H9 (cell line): ENCODE data around the gene CPT1B. TPM values are rescaled to one million over a fixed set of nuclear protein-coding genes. Genes with fewer than 3 reads are reported as not detected.

Experiments
- DNase-seq: peaks from one replicate; pipeline ENCODE4 v3.0.0-alpha.2; 2017
- H2AFZ ChIP-seq: one replicate; pipeline ENCODE4 v1.6.1; 2013; ENCODE audit warnings: mild to moderate bottlenecking, low read length, control low read depth, moderate library complexity
- H2AK5ac ChIP-seq: 2 replicates; pipeline ENCODE4 v1.6.1; 2013; ENCODE audit warnings: low read length, control low read depth, mixed read lengths; ENCODE audit not compliant: insufficient read length
- H2BK120ac ChIP-seq: one replicate; pipeline ENCODE4 v1.6.1; 2013; ENCODE audit warnings: low read depth, mild to moderate bottlenecking, low read length, control low read depth, inconsistent platforms; ENCODE audit not compliant: poor library complexity, severe bottlenecking
- H2BK12ac ChIP-seq: 2 replicates; pipeline ENCODE4 v1.6.1; 2013; ENCODE audit warnings: low read length, control low read depth, mixed read lengths, low read depth; ENCODE audit not compliant: insufficient read length
- H2BK15ac ChIP-seq: 2 replicates; pipeline ENCODE4 v1.6.1; 2013; ENCODE audit warnings: low read depth, low read length, control low read depth
- H2BK20ac ChIP-seq: one replicate; pipeline ENCODE4 v1.6.1; 2013; ENCODE audit warnings: low read depth, mild to moderate bottlenecking, low read length, control low read depth, inconsistent platforms; ENCODE audit not compliant: poor library complexity, severe bottlenecking
- H2BK5ac ChIP-seq: 2 replicates; pipeline ENCODE4 v1.6.1; 2013; ENCODE audit warnings: low read length, control low read depth, mixed read lengths; ENCODE audit not compliant: insufficient read length
- H3K14ac ChIP-seq: 2 replicates; pipeline ENCODE4 v1.6.1; 2013; ENCODE audit warnings: low read length, control low read depth; ENCODE audit not compliant: insufficient read depth
- H3K18ac ChIP-seq: 2 replicates; pipeline ENCODE4 v1.6.1; 2013; ENCODE audit warnings: low read depth, mild to moderate bottlenecking, mixed read lengths, low read length, control low read depth; ENCODE audit not compliant: insufficient read length
- H3K23ac ChIP-seq: 2 replicates; pipeline ENCODE4 v1.6.1; 2013; ENCODE audit warnings: low read length, control low read depth, mixed read lengths, low read depth; ENCODE audit not compliant: insufficient read length
- H3K23me2 ChIP-seq: 2 replicates; pipeline ENCODE4 v1.6.1; 2013; ENCODE audit warnings: low read depth, mild to moderate bottlenecking, mixed read lengths, low read length, control low read depth; ENCODE audit not compliant: insufficient read length, poor library complexity, severe bottlenecking
- H3K27ac ChIP-seq: 2 replicates; pipeline ENCODE4 v1.5.1; 2013; ENCODE audit warnings: low read length, control low read depth, mixed read lengths, low read depth; ENCODE audit not compliant: insufficient read length
- H3K27me3 ChIP-seq: 2 replicates; pipeline ENCODE4 v1.6.1; 2013; ENCODE audit warnings: low read length, control low read depth, inconsistent platforms; ENCODE audit not compliant: insufficient read depth
- H3K4ac ChIP-seq: 2 replicates; pipeline ENCODE4 v1.6.1; 2013; ENCODE audit warnings: low read depth, mild to moderate bottlenecking, control low read depth, inconsistent platforms, low read length, moderate library complexity
- H3K4me1 ChIP-seq: 2 replicates; pipeline ENCODE4 v1.6.1; 2013; ENCODE audit warnings: low read length, control low read depth, inconsistent platforms; ENCODE audit not compliant: insufficient read depth
- H3K4me2 ChIP-seq: 2 replicates; pipeline ENCODE4 v1.6.1; 2013; ENCODE audit warnings: low read length, control low read depth, mixed read lengths; ENCODE audit not compliant: insufficient read length, insufficient read depth
- H3K56ac ChIP-seq: 2 replicates; pipeline ENCODE4 v1.6.1; 2013; ENCODE audit warnings: low read depth, mild to moderate bottlenecking, mixed read lengths, low read length, control low read depth; ENCODE audit not compliant: insufficient read length
- H3K79me1 ChIP-seq: 2 replicates; pipeline ENCODE4 v1.6.1; 2013; ENCODE audit warnings: low read depth, mild to moderate bottlenecking, moderate library complexity, low read length, control low read depth, inconsistent platforms; ENCODE audit not compliant: insufficient read depth, poor library complexity, severe bottlenecking
- H3K79me2 ChIP-seq: 2 replicates; pipeline ENCODE4 v1.6.1; 2013; ENCODE audit warnings: low read length, control low read depth, inconsistent platforms; ENCODE audit not compliant: insufficient read depth
- H3K9ac ChIP-seq: 2 replicates; pipeline ENCODE4 v1.6.1; 2013; ENCODE audit warnings: low read length, control low read depth, mixed read lengths; ENCODE audit not compliant: insufficient read length; ENCODE audit errors: extremely low read depth
- H3K9me3 ChIP-seq: one replicate; pipeline ENCODE4 v1.6.1; 2013; ENCODE audit warnings: low read depth, low read length, inconsistent platforms; ENCODE audit not compliant: control insufficient read depth
- H3T11ph ChIP-seq: one replicate; pipeline ENCODE4 v1.6.1; 2013; ENCODE audit warnings: mild to moderate bottlenecking, low read length, control low read depth, inconsistent platforms
- H4K20me1 ChIP-seq: one replicate; pipeline ENCODE4 v1.6.1; 2013; ENCODE audit not compliant: control insufficient read depth, insufficient read length, insufficient read depth
- H4K5ac ChIP-seq: 2 replicates; pipeline ENCODE4 v1.6.1; 2013; ENCODE audit warnings: low read depth, mild to moderate bottlenecking, mixed read lengths, low read length, control low read depth; ENCODE audit not compliant: insufficient read length
- H4K8ac ChIP-seq: replicated peaks from 2 replicates; pipeline ENCODE4 v1.6.1; 2013; ENCODE audit warnings: low read length, control low read depth, mixed read lengths, low read depth; ENCODE audit not compliant: insufficient read length
- H4K91ac ChIP-seq: 2 replicates; pipeline ENCODE4 v1.6.1; 2013; ENCODE audit warnings: low read depth, mild to moderate bottlenecking, moderate library complexity, mixed read lengths, low read length, control low read depth; ENCODE audit not compliant: insufficient read length
- H3K27ac Mint-ChIP-seq, 3 experiments: 2 replicates in 2 of 3; 3 replicates in 1 of 3; pipeline ENCODE4 v1.8.0; 2020 to 2021; ENCODE audit warnings: mixed read lengths in 3 of 3, mild to moderate bottlenecking in 1 of 3, moderate library complexity in 1 of 3
- H3K27me3 Mint-ChIP-seq: 2 replicates; pipeline ENCODE4 v1.8.0; 2021; ENCODE audit warnings: low read depth, mild to moderate bottlenecking, moderate library complexity, mixed read lengths
- H3K36me3 Mint-ChIP-seq, 3 experiments: 2 replicates in 2 of 3; 3 replicates in 1 of 3; pipeline ENCODE4 v1.8.0; 2020 to 2021; ENCODE audit warnings: low read depth in 3 of 3, mixed read lengths in 3 of 3; ENCODE audit not compliant: insufficient read depth in 1 of 3
- H3K4me1 Mint-ChIP-seq, 2 experiments: 2 replicates each; pipeline ENCODE4 v1.8.0; 2020; ENCODE audit warnings: mixed read lengths in 2 of 2
- H3K4me3 Mint-ChIP-seq, 2 experiments: 2 replicates in 1 of 2; 3 replicates in 1 of 2; pipeline ENCODE4 v1.8.0; 2020 to 2021; ENCODE audit warnings: mild to moderate bottlenecking in 2 of 2, mixed read lengths in 2 of 2, moderate library complexity in 1 of 2
- H3K9me3 Mint-ChIP-seq, 2 experiments: 2 replicates in 1 of 2; 3 replicates in 1 of 2; pipeline ENCODE4 v1.8.0; 2020; ENCODE audit warnings: mild to moderate bottlenecking in 2 of 2, mixed read lengths in 2 of 2, moderate library complexity in 1 of 2
- CTCF ChIP-seq: fragments of 200-600 bp; sonication (generic); conservative IDR thresholded peaks from 3 replicates; pipeline ENCODE4 v1.8.0; 2021; ENCODE audit warnings: antibody characterized with exemption, mild to moderate bottlenecking
- WGBS: extraction: QIAGEN DNeasy Blood & Tissue Kit; methylation state at CpG from one replicate; pipeline ENCODE4 v1.1.7; 2013; ENCODE audit warnings: missing lambda C conversion rate, low lambda C conversion rate, mixed read lengths; ENCODE audit not compliant: insufficient read length; ENCODE audit errors: extremely low coverage; 5-methylcytosine and 5-hydroxymethylcytosine counted together
- total RNA-seq: library from RNA; stranded (reverse); gene quantifications from 2 replicates; pipeline ENCODE4 v1.2.1, GENCODE V29; 2021

Gene CPT1B
- total RNA-seq, 1 experiment from 2014 or later = 65.7 TPM

GRCh38 chr22:50579752-50580151, 1.5 kb upstream of the CPT1B start:
- no peaks in the 10 kb centered on the region for H3K27me3 Mint-ChIP-seq
- TF ChIP-seq CTCF = no peak
- Histone ChIP-seq H3K4me1 (peaks cover 2% of the 10 kb centered on the region; the same call in 1 of the 2 replicates), H3K4ac (no peak overlapping the region), H3K9ac (no peak overlapping the region), H3K4me2 (no peak overlapping the region), H2AFZ (no peak overlapping the region), H3K18ac (no peak overlapping the region), H2BK12ac (no peak overlapping the region), H3K56ac (no peak overlapping the region), H3K9me3 (no peaks in the 10 kb centered on the region), H2BK20ac (no peak overlapping the region), H3K23me2 (no peaks in the 10 kb centered on the region), H3K79me1 (peaks cover 4% of the 10 kb centered on the region), H4K5ac (no peak overlapping the region), H3K79me2 (no peaks in the 10 kb centered on the region), H3T11ph (no peak overlapping the region), H4K8ac (no peak overlapping the region), H2AK5ac (no peak overlapping the region), H2BK15ac (no peak overlapping the region), H3K27ac (no peak overlapping the region), H3K27me3 (no peaks in the 10 kb centered on the region), H4K20me1 (no peaks in the 10 kb centered on the region), H2BK5ac (no peak overlapping the region), H3K14ac (no peak overlapping the region), H4K91ac (no peak overlapping the region), H2BK120ac (no peak overlapping the region), H3K23ac (no peak overlapping the region)
- peaks cover 8 to 17% of the 10 kb centered on the region in 2 experiments for H3K4me1 Mint-ChIP-seq
- no peak overlapping the region for H3K4me3 Mint-ChIP-seq
- H3K9me3 Mint-ChIP-seq = no peaks in the 10 kb centered on the region
- no peak overlapping the region; a peak in 1 of 7 replicates for H3K27ac Mint-ChIP-seq
- WGBS = no CpG with 5 or more reads among the region's 4 CpGs
- DNase-seq = no peak
- H3K36me3 Mint-ChIP-seq = peaks cover 4 to 42% (median 38%) of the 10 kb centered on the region in 3 experiments
